HG03432 (cell line): ENCODE data around the gene SKIC8.
"Not testable (repeated sequence)": the region's sequence is repeated elsewhere in the genome, so short reads cannot be mapped to it uniquely, and the experiment has no call there.

ENCODE experiments used
- ATAC-seq: cut with Tn5 transposase; IDR thresholded peaks from one replicate; pipeline ENCODE4 v1.9.1; 2021; ENCODE audit warnings: mild to moderate bottlenecking, moderate library complexity; ENCODE audit not compliant: unreplicated experiment

Gene SKIC8

GRCh38 chr15:78257681-78258080, 41.7 kb downstream of the SKIC8 start:
- ATAC-seq, result no peak

- ATAC-seq, result no peak
Measured at GRCh38 chr15:78256044-78256437, 43.4 kb downstream of the SKIC8 start.

- no peak for ATAC-seq
Measured at GRCh38 chr15:78255421-78256043, 43.9 kb downstream of the SKIC8 start.

DNA sequence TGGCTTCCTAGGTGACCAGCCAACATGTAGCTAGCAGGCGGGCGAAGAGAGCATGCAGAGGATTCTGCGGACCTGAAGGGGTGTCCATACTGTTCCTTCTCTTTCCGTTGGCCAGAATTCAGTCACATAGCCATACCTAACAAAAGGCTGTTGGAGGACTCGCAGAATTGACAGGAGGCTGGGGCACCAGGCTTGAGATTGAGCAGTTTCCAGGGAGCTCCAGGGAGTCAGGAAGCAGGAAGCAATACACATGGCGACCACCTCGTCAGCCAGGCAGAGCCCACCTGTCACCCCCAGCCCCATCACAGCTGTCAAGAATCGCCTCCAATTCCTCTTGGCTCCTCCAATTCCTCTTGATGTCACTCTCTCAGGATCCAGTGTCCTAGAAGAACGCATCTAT, 48.3 kb downstream of the SKIC8 start:
- ATAC-seq, result no peak

GRCh38 chr15:78249131-78249530, 50.3 kb downstream of the SKIC8 start:
- no peak for ATAC-seq

GRCh38 chr15:78247911-78248310, 51.5 kb downstream of the SKIC8 start:
- ATAC-seq, result no peak

- not testable (repeated sequence) for ATAC-seq
Measured at GRCh38 chr15:78245976-78246620, 53.3 kb downstream of the SKIC8 start.

DNA sequence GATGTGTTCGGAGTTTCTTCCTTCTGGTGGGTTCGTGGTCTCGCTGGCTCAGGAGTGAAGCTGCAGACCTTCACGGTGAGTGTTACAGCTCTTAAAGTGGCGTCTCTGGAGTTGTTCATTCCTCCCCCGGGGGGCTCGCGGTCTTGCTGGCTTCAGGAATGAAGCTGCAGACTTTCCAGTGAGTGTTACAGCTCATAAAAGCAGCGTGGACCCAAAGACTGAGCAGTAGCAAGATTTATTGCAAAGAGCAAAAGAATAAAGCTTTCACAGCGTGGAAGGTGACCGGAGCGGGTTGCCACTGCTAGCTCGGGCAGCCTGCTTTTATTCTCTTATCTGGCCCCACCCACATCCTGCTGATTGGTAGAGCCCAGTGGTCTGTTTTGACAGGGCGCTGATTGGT, 54.0 kb downstream of the SKIC8 start:
- not testable (repeated sequence) for ATAC-seq

- no peak for ATAC-seq
Measured at GRCh38 chr15:78244893-78245292, 54.5 kb downstream of the SKIC8 start.

DNA sequence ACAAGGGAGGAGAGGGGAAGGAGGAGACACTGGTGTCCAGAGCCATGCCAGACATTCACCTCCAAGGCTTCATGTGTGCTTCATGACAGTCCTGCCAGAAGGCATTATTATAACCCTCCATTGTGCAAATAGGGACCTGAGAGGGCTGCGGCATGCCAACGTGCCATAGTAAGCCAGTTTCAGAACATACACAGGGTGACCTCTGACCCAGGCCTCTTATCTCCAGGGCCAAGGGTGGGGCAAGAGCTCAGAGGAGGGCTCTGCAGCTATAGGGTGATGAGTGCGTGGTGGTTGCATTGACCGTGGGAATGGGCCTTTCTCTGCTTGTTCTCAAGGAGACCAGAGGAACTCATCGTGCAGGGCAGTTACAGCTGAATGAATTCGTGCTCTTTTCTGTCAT, 55.3 kb downstream of the SKIC8 start:
- ATAC-seq, result no peak

DNA sequence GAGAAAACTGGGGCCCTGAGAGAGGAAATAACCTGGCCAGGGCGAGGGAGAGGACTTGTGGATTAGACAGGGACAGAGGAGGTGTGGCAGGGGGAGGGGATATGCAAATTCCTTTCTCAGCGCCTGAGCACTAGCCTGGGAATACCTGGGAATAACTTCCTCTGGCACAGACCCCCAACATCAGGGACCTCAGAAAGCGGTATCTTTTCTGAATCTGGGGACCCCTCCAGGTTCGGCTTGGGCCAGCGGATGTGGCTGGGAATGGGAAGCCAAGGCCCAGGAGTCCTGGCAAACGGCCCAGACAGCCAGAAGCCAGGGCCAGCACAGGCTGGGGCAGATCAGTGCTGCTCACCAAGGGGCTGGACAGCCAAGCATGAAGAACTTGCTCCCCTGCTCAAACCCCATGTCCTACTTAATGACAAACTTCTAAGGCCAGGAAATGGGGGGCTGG, 55.9 kb downstream of the SKIC8 start:
- ATAC-seq, result no peak

DNA sequence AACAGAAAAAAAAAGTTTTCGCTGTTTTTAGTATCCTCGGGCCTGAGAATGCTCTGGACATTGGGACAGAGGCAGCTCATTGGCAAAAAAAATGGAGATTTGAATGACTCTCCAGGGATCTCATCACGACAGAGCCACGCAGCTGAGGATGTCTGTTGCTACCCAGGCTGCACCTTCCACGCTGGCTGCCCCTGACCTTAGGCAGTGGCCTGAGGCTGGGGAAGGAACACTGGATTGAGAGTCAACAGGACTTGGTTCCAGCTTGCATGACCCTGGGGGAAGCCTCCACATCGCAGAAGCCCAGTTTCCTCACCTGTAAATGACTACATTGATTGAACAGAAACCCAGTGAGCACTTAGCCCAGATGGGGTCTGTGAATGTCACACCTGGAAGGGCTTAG, 56.4 kb downstream of the SKIC8 start:
- no peak for ATAC-seq

DNA sequence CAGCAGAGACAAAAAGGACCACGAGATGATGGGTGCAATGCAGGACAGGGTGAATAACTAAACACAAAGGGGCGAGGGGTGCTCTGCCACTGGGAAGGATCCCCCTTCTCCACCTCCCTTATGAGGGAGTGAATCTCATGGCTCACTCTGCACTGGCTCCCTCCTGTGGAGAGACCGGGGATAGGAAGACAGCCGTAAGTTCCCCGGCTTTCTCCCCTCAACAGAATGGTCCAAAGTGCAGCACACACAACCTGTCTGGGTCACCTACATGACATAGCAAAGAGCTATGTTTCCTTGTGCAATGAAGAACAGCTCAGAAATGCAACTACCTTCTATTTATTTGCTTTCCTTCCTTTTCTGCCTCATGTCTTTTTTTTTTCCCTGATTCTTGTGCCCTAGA, 57.3 kb downstream of the SKIC8 start:
- no peak for ATAC-seq

- peak; percentile 57 for ATAC-seq
Measured at GRCh38 chr15:78241017-78241416, 58.4 kb downstream of the SKIC8 start.

GRCh38 chr15:78239811-78240210, 59.6 kb downstream of the SKIC8 start:
- no peak for ATAC-seq

- no peak for ATAC-seq
Measured at GRCh38 chr15:78237146-78237545, 62.3 kb downstream of the SKIC8 start.

GRCh38 chr15:78236491-78236890, 62.9 kb downstream of the SKIC8 start:
- ATAC-seq, result no peak

- ATAC-seq, result no peak
Measured at GRCh38 chr15:78234515-78235040, 64.8 kb downstream of the SKIC8 start, which contains the start of gene ACSBG1. ACSBG1 (minus strand) TSS chr15:78234565; CDS start chr15:78234501, 64 bp downstream.

DNA sequence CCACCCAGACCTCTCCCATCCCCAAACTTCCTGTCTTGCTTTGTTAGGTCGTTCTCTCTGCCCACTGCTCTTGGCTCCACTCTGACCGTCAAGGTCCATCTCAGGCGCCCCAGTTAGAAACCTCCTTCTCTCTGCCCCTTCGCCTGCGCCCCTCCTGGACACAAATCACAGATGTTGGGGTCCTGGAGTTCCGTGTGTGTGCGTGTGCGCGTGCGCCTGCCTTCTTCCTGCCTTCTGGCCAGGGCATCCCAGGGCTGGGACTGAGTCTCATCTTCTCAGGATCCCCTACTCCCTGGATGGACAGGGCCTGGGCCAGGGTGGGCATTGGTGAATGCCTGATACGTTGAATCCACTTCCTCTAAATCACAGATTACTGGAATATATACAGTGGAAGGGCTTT, 65.9 kb downstream of the SKIC8 start:
- ATAC-seq, result no peak
